ENCODE data around the gene RAPGEF4. TPM values are rescaled to one million over a fixed set of nuclear protein-coding genes. Genes with fewer than 3 reads are reported as not detected.

Gene RAPGEF4
- total RNA-seq, 1 donor from 2014 or later: 8.7 TPM

DNA sequence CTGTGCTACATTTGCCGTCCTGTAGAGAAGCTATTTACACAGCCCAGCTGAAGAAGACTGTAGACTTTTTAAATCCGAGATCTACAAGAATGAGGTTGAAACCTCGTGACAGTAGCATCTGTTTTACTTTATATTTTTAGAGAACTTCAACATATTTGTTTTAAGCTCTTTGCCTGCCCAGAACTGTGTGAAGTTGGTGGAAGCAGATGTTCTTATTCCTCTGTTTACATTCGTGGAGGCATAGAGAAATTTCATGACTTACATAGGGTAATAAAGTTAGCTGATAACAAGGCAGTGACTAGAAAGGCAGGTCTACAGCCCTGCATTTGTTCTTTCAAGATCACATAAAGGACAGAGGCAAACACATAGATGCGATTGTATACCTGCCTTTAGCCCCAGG, 293.0 kb downstream of the RAPGEF4 start:
- no peak for DNase-seq

GRCh38 chr2:173030561-173031490, 295.2 kb downstream of the RAPGEF4 start:
- Mint-ChIP-seq H3K4me1 (ENCODE audit: low read depth, unreplicated experiment) (peaks cover 7% of the 10 kb centered on the region), H3K36me3 (ENCODE audit: unreplicated experiment) (no peaks in the 10 kb centered on the region), H3K27ac (ENCODE audit: unreplicated experiment) (no peak overlapping the region), H3K9me3 (ENCODE audit: unreplicated experiment) (no peaks in the 10 kb centered on the region), H3K27me3 (ENCODE audit: unreplicated experiment) (no peaks in the 10 kb centered on the region), H3K4me3 (ENCODE audit: unreplicated experiment) (no peak overlapping the region)
- DNase-seq: no peak
- no peak for TF ChIP-seq CTCF (IDR thresholded peaks at IDR 0.05; ENCODE audit: partially characterized antibody, unreplicated experiment)

More for the DNA sequence above, 293.0 kb downstream of the RAPGEF4 start:
- no peak for TF ChIP-seq CTCF (IDR thresholded peaks at IDR 0.05; ENCODE audit: partially characterized antibody, unreplicated experiment)
- H3K9me3 Mint-ChIP-seq (ENCODE audit: unreplicated experiment): no peaks in the 10 kb centered on the region
- no peak overlapping the region for H3K27ac Mint-ChIP-seq (ENCODE audit: unreplicated experiment)
- H3K4me3 Mint-ChIP-seq (ENCODE audit: unreplicated experiment): no peak overlapping the region
- H3K4me1 Mint-ChIP-seq (ENCODE audit: low read depth, unreplicated experiment): peaks cover 8% of the 10 kb centered on the region
- no peaks in the 10 kb centered on the region for H3K27me3 Mint-ChIP-seq (ENCODE audit: unreplicated experiment)
- H3K36me3 Mint-ChIP-seq (ENCODE audit: unreplicated experiment): no peaks in the 10 kb centered on the region

DNA sequence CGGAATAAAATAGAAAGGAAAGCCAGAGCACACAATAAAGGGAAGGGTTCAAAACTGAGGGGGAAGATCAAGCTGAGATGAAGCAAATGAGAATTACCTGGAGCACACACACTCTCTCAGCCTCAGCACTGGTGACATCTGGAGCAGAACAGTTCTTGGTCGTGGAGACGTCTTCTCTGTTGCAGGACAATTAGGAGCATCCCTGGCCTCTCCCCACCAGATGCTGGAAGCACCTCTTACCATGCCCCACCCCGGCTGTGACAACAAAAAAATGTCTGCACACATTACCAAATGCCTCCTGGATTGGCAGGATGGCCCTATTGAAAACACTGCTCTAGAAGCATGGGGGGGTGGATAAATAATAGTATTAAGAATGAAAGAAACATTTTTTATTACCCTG, 296.4 kb downstream of the RAPGEF4 start:
- no peak for TF ChIP-seq CTCF (IDR thresholded peaks at IDR 0.05; ENCODE audit: partially characterized antibody, unreplicated experiment)
- no peak for DNase-seq
- no peaks in the 10 kb centered on the region for H3K27me3 Mint-ChIP-seq (ENCODE audit: unreplicated experiment)
- peaks cover 3% of the 10 kb centered on the region for H3K4me1 Mint-ChIP-seq (ENCODE audit: low read depth, unreplicated experiment)
- H3K36me3 Mint-ChIP-seq (ENCODE audit: unreplicated experiment): no peaks in the 10 kb centered on the region
- H3K9me3 Mint-ChIP-seq (ENCODE audit: unreplicated experiment): no peaks in the 10 kb centered on the region
- no peak overlapping the region for H3K4me3 Mint-ChIP-seq (ENCODE audit: unreplicated experiment)
- H3K27ac Mint-ChIP-seq (ENCODE audit: unreplicated experiment): no peak overlapping the region

- DNase-seq: no peak
- Mint-ChIP-seq H3K9me3 (ENCODE audit: unreplicated experiment) (no peaks in the 10 kb centered on the region), H3K4me1 (ENCODE audit: low read depth, unreplicated experiment) (no peaks in the 10 kb centered on the region), H3K27ac (ENCODE audit: unreplicated experiment) (no peak overlapping the region), H3K36me3 (ENCODE audit: unreplicated experiment) (no peaks in the 10 kb centered on the region), H3K4me3 (ENCODE audit: unreplicated experiment) (no peak overlapping the region), H3K27me3 (ENCODE audit: unreplicated experiment) (no peaks in the 10 kb centered on the region)
- no peak for TF ChIP-seq CTCF (IDR thresholded peaks at IDR 0.05; ENCODE audit: partially characterized antibody, unreplicated experiment)
Measured at GRCh38 chr2:173033084-173033483, 297.4 kb downstream of the RAPGEF4 start.

GRCh38 chr2:173034143-173034542, 298.5 kb downstream of the RAPGEF4 start:
- no peaks in the 10 kb centered on the region for H3K4me1 Mint-ChIP-seq (ENCODE audit: low read depth, unreplicated experiment)
- no peaks in the 10 kb centered on the region for H3K36me3 Mint-ChIP-seq (ENCODE audit: unreplicated experiment)
- no peak overlapping the region for H3K27ac Mint-ChIP-seq (ENCODE audit: unreplicated experiment)
- no peak overlapping the region for H3K4me3 Mint-ChIP-seq (ENCODE audit: unreplicated experiment)
- DNase-seq: no peak
- no peak for TF ChIP-seq CTCF (IDR thresholded peaks at IDR 0.05; ENCODE audit: partially characterized antibody, unreplicated experiment)
- no peaks in the 10 kb centered on the region for H3K9me3 Mint-ChIP-seq (ENCODE audit: unreplicated experiment)
- no peaks in the 10 kb centered on the region for H3K27me3 Mint-ChIP-seq (ENCODE audit: unreplicated experiment)

Measured in glutamatergic neuron (in vitro differentiated cells).